ENCODE data around the gene TMC5.

The TMC5 gene

GRCh38 chr16:19460397-19460796 lies 42.7 kb downstream of the TMC5 start:
- DNase-seq (ENCODE audit: low read depth) = no peak
- TF ChIP-seq, protein P1, sequence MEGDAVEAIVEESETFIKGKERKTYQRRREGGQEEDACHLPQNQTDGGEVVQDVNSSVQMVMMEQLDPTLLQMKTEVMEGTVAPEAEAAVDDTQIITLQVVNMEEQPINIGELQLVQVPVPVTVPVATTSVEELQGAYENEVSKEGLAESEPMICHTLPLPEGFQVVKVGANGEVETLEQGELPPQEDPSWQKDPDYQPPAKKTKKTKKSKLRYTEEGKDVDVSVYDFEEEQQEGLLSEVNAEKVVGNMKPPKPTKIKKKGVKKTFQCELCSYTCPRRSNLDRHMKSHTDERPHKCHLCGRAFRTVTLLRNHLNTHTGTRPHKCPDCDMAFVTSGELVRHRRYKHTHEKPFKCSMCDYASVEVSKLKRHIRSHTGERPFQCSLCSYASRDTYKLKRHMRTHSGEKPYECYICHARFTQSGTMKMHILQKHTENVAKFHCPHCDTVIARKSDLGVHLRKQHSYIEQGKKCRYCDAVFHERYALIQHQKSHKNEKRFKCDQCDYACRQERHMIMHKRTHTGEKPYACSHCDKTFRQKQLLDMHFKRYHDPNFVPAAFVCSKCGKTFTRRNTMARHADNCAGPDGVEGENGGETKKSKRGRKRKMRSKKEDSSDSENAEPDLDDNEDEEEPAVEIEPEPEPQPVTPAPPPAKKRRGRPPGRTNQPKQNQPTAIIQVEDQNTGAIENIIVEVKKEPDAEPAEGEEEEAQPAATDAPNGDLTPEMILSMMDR (conservative IDR thresholded peaks at IDR 0.05; ENCODE audit: low read length) = no peak

GRCh38 chr16:19463468-19464315 lies 46.0 kb downstream of the TMC5 start:
- DNase-seq (ENCODE audit: low read depth) = no peak
- TF ChIP-seq, protein P1 (conservative IDR thresholded peaks at IDR 0.05; ENCODE audit: low read length) = no peak
- H3K4me3 ChIP-seq (ENCODE audit: low read length) = no peak overlapping the region

More at GRCh38 chr16:19460397-19460796, 42.7 kb downstream of the TMC5 start:
- no peak overlapping the region for H3K4me3 ChIP-seq (ENCODE audit: low read length)

DNA sequence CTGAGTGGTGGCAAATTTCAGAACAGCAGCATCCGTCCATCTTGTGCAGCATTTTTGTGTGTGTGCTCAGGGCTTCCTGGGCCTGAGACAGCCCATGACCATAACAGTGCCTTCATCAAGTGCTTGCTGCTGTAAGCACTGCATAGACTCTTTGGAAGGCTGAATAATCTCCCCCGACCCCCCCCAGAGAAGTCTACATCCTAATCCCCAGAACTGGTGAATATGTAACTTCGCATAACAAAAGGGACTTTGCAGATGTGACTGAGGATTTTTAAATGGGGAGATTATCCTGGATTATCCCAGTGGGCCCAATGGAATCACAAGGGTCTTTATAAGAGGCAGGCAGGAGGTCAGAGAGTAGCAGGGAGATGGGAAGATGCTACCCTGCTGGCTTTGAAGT lies 50.6 kb downstream of the TMC5 start:
- TF ChIP-seq, protein P1 (conservative IDR thresholded peaks at IDR 0.05; ENCODE audit: low read length) = no peak
- no peak for DNase-seq (ENCODE audit: low read depth)
- no peak overlapping the region for H3K4me3 ChIP-seq (ENCODE audit: low read length)

- H3K4me3 ChIP-seq (ENCODE audit: low read length) = no peak overlapping the region
- no peak for DNase-seq (ENCODE audit: low read depth)
- TF ChIP-seq, protein P1 (conservative IDR thresholded peaks at IDR 0.05; ENCODE audit: low read length) = no peak
These were observed 54.8 kb downstream of the TMC5 start for GRCh38 chr16:19472482-19472881.

- TF ChIP-seq, protein P1 (conservative IDR thresholded peaks at IDR 0.05; ENCODE audit: low read length) = no peak
- no peak for DNase-seq (ENCODE audit: low read depth)
- H3K4me3 ChIP-seq (ENCODE audit: low read length) = no peak overlapping the region
These were observed 56.9 kb downstream of the TMC5 start for GRCh38 chr16:19474617-19475016.

- no peak for DNase-seq (ENCODE audit: low read depth)
- no peak overlapping the region for H3K4me3 ChIP-seq (ENCODE audit: low read length)
- TF ChIP-seq, protein P1 (conservative IDR thresholded peaks at IDR 0.05; ENCODE audit: low read length) = no peak
These were observed 60.8 kb downstream of the TMC5 start for GRCh38 chr16:19478505-19478904.

DNA sequence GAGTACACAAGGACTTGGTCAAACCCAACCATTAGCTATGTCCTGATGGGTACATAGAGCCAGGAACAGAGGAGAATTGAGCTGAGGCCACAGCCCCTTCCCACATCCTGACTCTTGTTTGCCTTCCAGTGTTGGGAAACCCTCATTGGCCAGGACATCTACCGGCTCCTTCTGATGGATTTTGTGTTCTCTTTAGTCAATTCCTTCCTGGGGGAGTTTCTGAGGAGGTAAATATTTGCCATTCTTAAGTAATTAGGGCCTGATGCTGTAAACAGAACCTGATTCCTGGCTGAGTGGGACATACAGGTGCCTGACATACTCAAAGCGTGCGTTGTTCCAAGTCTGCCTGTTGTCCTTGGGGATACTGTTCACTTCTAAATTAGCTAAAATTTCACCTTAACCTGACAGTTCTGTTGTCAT lies 61.6 kb downstream of the TMC5 start:
- no peak for DNase-seq (ENCODE audit: low read depth)
- TF ChIP-seq, protein P1 (conservative IDR thresholded peaks at IDR 0.05; ENCODE audit: low read length) = no peak
- H3K4me3 ChIP-seq (ENCODE audit: low read length) = no peak overlapping the region

Measured in AG10803 (cell line).